Endothelial cell of umbilical vein (primary cell): Measurements from ENCODE around the gene CHN1.

Source experiments
- CTCF ChIP-seq, 2 donors: IDR thresholded peaks; 1 replicate in 1 of 2; 2 replicates in 1 of 2; pipeline ENCODE4 v1.5.1; 2011; ENCODE audit warnings: low read length in 2 of 2, mild to moderate bottlenecking in 2 of 2, moderate library complexity in 2 of 2, control low read depth in 1 of 2, inconsistent platforms in 1 of 2, low read depth in 1 of 2; ENCODE audit not compliant: insufficient read depth in 1 of 2; ENCODE audit errors: extremely low read depth in 1 of 2
- EZH2 ChIP-seq: IDR thresholded peaks from 2 replicates; pipeline ENCODE4 v1.6.1; 2012; ENCODE audit warnings: borderline replicate concordance, low read depth, mild to moderate bottlenecking, moderate library complexity, low read length, inconsistent platforms; ENCODE audit not compliant: severe bottlenecking
- FOS ChIP-seq: IDR thresholded peaks from 2 replicates; pipeline ENCODE4 v1.6.1; 2011; ENCODE audit warnings: mild to moderate bottlenecking, low read length, moderate library complexity, borderline replicate concordance; ENCODE audit not compliant: insufficient read depth
- GATA2 ChIP-seq: IDR thresholded peaks from 2 replicates; pipeline ENCODE4 v1.7.0; 2011; ENCODE audit warnings: low read depth, mild to moderate bottlenecking, moderate library complexity, mixed read lengths, low read length; ENCODE audit not compliant: insufficient read length, insufficient read depth
- JUN ChIP-seq: IDR thresholded peaks from 2 replicates; pipeline ENCODE4 v1.6.1; 2011; ENCODE audit warnings: borderline replicate concordance, low read depth; ENCODE audit not compliant: insufficient read length, insufficient read depth
- MAX ChIP-seq: IDR thresholded peaks from 2 replicates; pipeline ENCODE4 v1.6.1; 2011; ENCODE audit not compliant: insufficient read depth, insufficient read length
- MYC ChIP-seq: IDR thresholded peaks from one replicate; pipeline ENCODE4 v1.6.1; 2011; ENCODE audit warnings: mild to moderate bottlenecking, low read depth, low read length
- POLR2A ChIP-seq: IDR thresholded peaks from 2 replicates; pipeline ENCODE4 v1.6.1; 2012; ENCODE audit warnings: low read depth, mild to moderate bottlenecking, control low read depth, low read length
- POLR2AphosphoS5 ChIP-seq: IDR thresholded peaks from 2 replicates; pipeline ENCODE4 v1.6.1; 2012; ENCODE audit warnings: low read depth, mild to moderate bottlenecking, control low read depth, low read length, moderate library complexity; ENCODE audit not compliant: insufficient read depth

DNA sequence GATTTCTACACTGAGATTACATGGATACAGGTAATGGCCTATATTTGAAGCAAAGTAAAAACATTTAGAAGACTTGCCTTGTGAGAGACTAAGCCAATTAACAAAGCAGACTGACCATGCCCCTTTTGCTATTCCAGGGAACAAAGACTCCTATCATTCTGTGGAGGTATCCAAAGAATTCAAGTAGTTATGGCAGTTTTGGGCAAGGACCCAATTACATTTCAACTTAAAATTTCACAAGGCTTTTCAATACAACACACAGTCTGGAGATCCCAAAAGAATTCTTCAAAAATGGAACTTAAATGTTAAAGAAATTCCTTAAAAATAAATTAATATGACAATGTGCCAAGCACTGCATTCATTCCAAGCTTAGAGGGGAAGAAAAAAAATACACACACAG, 131.7 kb downstream of the CHN1 start:
- TF ChIP-seq POLR2AphosphoS5: no peak
- TF ChIP-seq MYC: no peak
- no peak for TF ChIP-seq CTCF (IDR thresholded peaks at IDR 0.05; ENCODE audit: extremely low read depth in 1 of 2, insufficient read depth in 1 of 2, low read depth in 1 of 2, low read length in 2 of 2)
- no peak for TF ChIP-seq POLR2A
- TF ChIP-seq MAX: no peak
- no peak for TF ChIP-seq FOS
- no peak for TF ChIP-seq EZH2
- no peak for TF ChIP-seq GATA2
- no peak for TF ChIP-seq JUN
